Ishikawa (cell line): ENCODE measurements around the gene CDC42EP1.

Experiments used
- CEBPB ChIP-seq: IDR thresholded peaks from 2 replicates; pipeline ENCODE4 v1.6.1; 2012
- CREB1 ChIP-seq: IDR thresholded peaks from 2 replicates; pipeline ENCODE4 v1.6.1; 2012; ENCODE audit warnings: low read depth
- EGR1 ChIP-seq: IDR thresholded peaks from 2 replicates; pipeline ENCODE4 v1.6.1; 2012
- EP300 ChIP-seq: IDR thresholded peaks from 2 replicates; pipeline ENCODE4 v1.6.1; 2012; ENCODE audit warnings: borderline replicate concordance
- FOXM1 ChIP-seq: IDR thresholded peaks from 2 replicates; pipeline ENCODE4 v1.6.1; 2012; ENCODE audit warnings: low read depth, borderline replicate concordance
- NFIC ChIP-seq: IDR thresholded peaks from 2 replicates; pipeline ENCODE4 v1.6.1; 2012
- RAD21 ChIP-seq: IDR thresholded peaks from 2 replicates; pipeline ENCODE4 v1.6.1; 2012; ENCODE audit warnings: low read depth
- TAF1 ChIP-seq: IDR thresholded peaks from 2 replicates; pipeline ENCODE4 v1.6.1; 2012; ENCODE audit warnings: low read depth, mild to moderate bottlenecking
- TCF12 ChIP-seq: IDR thresholded peaks from 2 replicates; pipeline ENCODE4 v1.6.1; 2012; ENCODE audit warnings: low read depth
- TEAD4 ChIP-seq: IDR thresholded peaks from 2 replicates; pipeline ENCODE4 v1.6.1; 2012
- USF1 ChIP-seq: IDR thresholded peaks from 2 replicates; pipeline ENCODE4 v1.6.1; 2012
- YY1 ChIP-seq: IDR thresholded peaks from 2 replicates; pipeline ENCODE4 v1.6.1; 2012; ENCODE audit warnings: low read depth
- ZBTB7A ChIP-seq: IDR thresholded peaks from 2 replicates; pipeline ENCODE4 v1.6.1; 2012; ENCODE audit warnings: low read depth
- TF ChIP-seq, protein P1 (sequence below): IDR thresholded peaks from 2 replicates; pipeline ENCODE4 v1.6.1; 2012
- TF ChIP-seq, protein P2 (sequence below): IDR thresholded peaks from 2 replicates; pipeline ENCODE4 v1.6.1; 2012; ENCODE audit warnings: low read depth, mild to moderate bottlenecking

Gene CDC42EP1

DNA sequence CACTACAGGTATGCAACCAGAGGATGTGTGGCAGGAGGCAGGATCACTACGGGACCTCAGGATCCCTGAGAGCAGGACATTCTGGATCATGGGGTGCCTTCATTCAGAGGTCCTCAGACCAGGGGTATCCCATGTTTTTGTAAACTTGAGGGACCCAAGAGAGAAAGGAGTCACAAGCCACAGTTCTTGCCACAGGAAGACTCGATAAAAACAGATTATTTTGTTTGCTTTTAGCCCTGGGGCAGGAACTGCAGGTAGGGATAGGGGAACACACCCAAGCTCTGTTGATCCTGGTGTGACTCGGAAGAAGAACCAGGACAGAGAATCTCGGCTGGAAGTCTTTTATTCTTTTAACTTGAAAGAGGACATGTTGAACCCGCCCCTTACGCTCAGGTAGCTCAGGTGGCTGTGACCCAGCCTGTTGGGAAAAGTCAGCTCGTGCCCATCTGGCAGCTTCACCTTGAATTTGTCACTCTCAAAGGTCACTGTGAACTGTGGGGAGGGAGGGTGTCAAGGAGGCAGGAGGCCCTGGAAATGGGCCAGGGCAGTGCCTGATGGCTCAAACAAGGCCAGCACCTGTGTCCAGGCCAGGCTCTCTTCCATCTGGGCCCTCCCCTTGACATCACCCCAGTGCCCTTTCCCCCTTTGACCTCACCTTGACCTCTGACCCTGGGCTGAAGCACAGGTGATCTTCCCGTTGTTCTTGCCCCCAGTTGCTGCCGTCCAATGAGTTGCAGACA, 9.8 kb downstream of the CDC42EP1 start:
- TF ChIP-seq NFIC (peak; percentile 50), CEBPB (no peak)
- TF ChIP-seq, protein P1, sequence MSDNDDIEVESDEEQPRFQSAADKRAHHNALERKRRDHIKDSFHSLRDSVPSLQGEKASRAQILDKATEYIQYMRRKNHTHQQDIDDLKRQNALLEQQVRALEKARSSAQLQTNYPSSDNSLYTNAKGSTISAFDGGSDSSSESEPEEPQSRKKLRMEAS, result 0 out of 2 replicates have a peak, but pooled peaks have one; percentile 1

DNA sequence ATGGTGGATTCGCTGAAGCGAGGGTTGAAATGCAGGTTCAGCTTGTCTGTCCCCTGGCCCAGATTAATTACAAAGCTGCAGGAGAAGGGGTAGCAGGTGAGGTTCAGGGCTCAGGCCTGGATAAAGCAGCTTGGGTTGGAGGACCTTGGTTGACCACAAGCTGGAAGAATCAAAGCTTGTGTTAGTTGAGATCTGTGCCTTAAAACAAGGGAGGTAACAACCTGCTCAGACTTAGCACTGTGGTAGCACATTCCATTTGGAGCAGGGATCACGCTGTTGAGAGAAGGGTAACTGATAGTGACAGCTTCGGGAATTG, 10.3 kb downstream of the CDC42EP1 start:
- no peak for TF ChIP-seq USF1
- TF ChIP-seq ZBTB7A, result no peak
- TF ChIP-seq, protein P1, result no peak
- TF ChIP-seq YY1, result 0 out of 2 replicates have a peak, but pooled peaks have one; percentile 31
- TF ChIP-seq EGR1, result no peak
- no peak for TF ChIP-seq CEBPB
- TF ChIP-seq, protein P2, sequence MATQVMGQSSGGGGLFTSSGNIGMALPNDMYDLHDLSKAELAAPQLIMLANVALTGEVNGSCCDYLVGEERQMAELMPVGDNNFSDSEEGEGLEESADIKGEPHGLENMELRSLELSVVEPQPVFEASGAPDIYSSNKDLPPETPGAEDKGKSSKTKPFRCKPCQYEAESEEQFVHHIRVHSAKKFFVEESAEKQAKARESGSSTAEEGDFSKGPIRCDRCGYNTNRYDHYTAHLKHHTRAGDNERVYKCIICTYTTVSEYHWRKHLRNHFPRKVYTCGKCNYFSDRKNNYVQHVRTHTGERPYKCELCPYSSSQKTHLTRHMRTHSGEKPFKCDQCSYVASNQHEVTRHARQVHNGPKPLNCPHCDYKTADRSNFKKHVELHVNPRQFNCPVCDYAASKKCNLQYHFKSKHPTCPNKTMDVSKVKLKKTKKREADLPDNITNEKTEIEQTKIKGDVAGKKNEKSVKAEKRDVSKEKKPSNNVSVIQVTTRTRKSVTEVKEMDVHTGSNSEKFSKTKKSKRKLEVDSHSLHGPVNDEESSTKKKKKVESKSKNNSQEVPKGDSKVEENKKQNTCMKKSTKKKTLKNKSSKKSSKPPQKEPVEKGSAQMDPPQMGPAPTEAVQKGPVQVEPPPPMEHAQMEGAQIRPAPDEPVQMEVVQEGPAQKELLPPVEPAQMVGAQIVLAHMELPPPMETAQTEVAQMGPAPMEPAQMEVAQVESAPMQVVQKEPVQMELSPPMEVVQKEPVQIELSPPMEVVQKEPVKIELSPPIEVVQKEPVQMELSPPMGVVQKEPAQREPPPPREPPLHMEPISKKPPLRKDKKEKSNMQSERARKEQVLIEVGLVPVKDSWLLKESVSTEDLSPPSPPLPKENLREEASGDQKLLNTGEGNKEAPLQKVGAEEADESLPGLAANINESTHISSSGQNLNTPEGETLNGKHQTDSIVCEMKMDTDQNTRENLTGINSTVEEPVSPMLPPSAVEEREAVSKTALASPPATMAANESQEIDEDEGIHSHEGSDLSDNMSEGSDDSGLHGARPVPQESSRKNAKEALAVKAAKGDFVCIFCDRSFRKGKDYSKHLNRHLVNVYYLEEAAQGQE, result no peak
- TF ChIP-seq NFIC, result 0 out of 2 replicates have a peak, but pooled peaks have one; percentile 5
- no peak for TF ChIP-seq RAD21
- TF ChIP-seq TCF12, result no peak
- TF ChIP-seq FOXM1, result no peak
- no peak for TF ChIP-seq TAF1
- no peak for TF ChIP-seq TEAD4
- TF ChIP-seq EP300, result no peak
- TF ChIP-seq CREB1, result no peak

- TF ChIP-seq EGR1 (no peak), CEBPB (no peak)
Observed at GRCh38 chr22:37571258-37571991, 11.1 kb downstream of the CDC42EP1 start.

GRCh38 chr22:37571992-37572373, 11.7 kb downstream of the CDC42EP1 start:
- TF ChIP-seq ZBTB7A (no peak), TEAD4 (no peak), TCF12 (no peak)

DNA sequence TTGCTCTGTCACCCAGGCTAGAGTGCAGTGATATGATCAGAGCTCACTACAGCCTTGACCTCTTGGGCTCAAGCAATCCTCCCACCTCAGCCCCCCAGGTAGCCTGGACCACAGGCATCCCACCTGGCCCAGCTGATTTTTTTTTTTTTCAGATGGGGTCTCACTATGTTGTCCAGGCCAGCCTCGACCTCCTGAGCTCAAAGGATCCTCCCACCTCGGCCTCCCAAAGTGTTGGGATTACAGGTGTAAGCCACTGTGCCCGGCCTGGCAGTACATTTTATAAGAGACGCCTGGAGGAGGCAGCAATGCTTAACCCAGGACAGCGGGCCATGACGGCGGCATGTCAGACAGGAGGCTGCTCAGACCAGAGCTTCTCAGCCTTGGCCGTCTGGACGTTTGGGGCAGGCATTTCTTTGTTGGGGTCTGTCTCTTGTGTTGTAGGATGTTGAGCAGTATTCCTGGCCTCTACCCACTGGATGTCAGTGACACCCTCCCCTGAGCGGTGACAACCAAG, 15.3 kb downstream of the CDC42EP1 start:
- TF ChIP-seq USF1, result no peak

GRCh38 chr22:37578002-37578401, 17.7 kb downstream of the CDC42EP1 start:
- TF ChIP-seq CREB1 (no peak), CEBPB (no peak), FOXM1 (no peak), ZBTB7A (no peak), NFIC (no peak), TCF12 (no peak), RAD21 (no peak), TEAD4 (no peak), USF1 (no peak), YY1 (no peak), EP300 (no peak), TAF1 (no peak), EGR1 (no peak)
- TF ChIP-seq, protein P1, result no peak
- TF ChIP-seq, protein P2, result no peak
